ENCODE data around the gene NOL12. TPM values are rescaled to one million over a fixed set of nuclear protein-coding genes. Genes with fewer than 3 reads are reported as not detected.

Gene NOL12
- total and polyA plus RNA-seq, 4 donors = 6.9 to 16.5 (median 11.4) TPM

GRCh38 chr22:37664249-37665101, 21.7 kb upstream of the NOL12 start:
- H3K27me3 ChIP-seq (ENCODE audit: control insufficient read depth in 4 of 4, insufficient read depth in 4 of 4, low read length in 3 of 4) = no peaks in the 10 kb centered on the region
- H3K36me3 ChIP-seq (ENCODE audit: control insufficient read depth in 4 of 4, insufficient read depth in 3 of 4, low read depth in 1 of 4, low read length in 3 of 4) = peaks cover 2 to 16% (median 4%) of the 10 kb centered on the region in 4 donors
- no peak overlapping the region for H3K9ac ChIP-seq (ENCODE audit: low read depth in 1 of 2, low read length in 2 of 2)
- no peak overlapping the region for H3K27ac ChIP-seq (ENCODE audit: low read depth in 1 of 2, low read length in 2 of 2)
- H3K9me3 ChIP-seq (ENCODE audit: control insufficient read depth in 4 of 4, low read length in 3 of 4) = no peaks in the 10 kb centered on the region
- TF ChIP-seq EGR1 (IDR thresholded peaks at IDR 0.05; ENCODE audit: low read depth in 2 of 2) (no peak), ATF3 (IDR thresholded peaks at IDR 0.05) (no peak), CTCF (IDR thresholded peaks at IDR 0.05; ENCODE audit: low read depth, low read length, missing input control) (no peak), HNF4G (IDR thresholded peaks at IDR 0.05) (no peak), SP1 (IDR thresholded peaks at IDR 0.05) (no peak), NR2F2 (IDR thresholded peaks at IDR 0.05) (no peak), GABPA (IDR thresholded peaks at IDR 0.05 in 1 of 2, conservative IDR thresholded peaks at IDR 0.05 in 1 of 2) (no peak), FOXA2 (IDR thresholded peaks at IDR 0.05) (no peak), JUND (IDR thresholded peaks at IDR 0.05) (no peak), FOXA1 (IDR thresholded peaks at IDR 0.05) (no peak), TAF1 (conservative IDR thresholded peaks at IDR 0.05) (no peak), HNF4A (conservative IDR thresholded peaks at IDR 0.05) (no peak), RAD21 (IDR thresholded peaks at IDR 0.05) (no peak), RXRA (IDR thresholded peaks at IDR 0.05) (no peak), YY1 (IDR thresholded peaks at IDR 0.05) (no peak)
- TF ChIP-seq, protein P1, sequence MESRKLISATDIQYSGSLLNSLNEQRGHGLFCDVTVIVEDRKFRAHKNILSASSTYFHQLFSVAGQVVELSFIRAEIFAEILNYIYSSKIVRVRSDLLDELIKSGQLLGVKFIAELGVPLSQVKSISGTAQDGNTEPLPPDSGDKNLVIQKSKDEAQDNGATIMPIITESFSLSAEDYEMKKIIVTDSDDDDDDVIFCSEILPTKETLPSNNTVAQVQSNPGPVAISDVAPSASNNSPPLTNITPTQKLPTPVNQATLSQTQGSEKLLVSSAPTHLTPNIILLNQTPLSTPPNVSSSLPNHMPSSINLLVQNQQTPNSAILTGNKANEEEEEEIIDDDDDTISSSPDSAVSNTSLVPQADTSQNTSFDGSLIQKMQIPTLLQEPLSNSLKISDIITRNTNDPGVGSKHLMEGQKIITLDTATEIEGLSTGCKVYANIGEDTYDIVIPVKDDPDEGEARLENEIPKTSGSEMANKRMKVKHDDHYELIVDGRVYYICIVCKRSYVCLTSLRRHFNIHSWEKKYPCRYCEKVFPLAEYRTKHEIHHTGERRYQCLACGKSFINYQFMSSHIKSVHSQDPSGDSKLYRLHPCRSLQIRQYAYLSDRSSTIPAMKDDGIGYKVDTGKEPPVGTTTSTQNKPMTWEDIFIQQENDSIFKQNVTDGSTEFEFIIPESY (IDR thresholded peaks at IDR 0.05) = no peak
- TF ChIP-seq, protein P2, sequence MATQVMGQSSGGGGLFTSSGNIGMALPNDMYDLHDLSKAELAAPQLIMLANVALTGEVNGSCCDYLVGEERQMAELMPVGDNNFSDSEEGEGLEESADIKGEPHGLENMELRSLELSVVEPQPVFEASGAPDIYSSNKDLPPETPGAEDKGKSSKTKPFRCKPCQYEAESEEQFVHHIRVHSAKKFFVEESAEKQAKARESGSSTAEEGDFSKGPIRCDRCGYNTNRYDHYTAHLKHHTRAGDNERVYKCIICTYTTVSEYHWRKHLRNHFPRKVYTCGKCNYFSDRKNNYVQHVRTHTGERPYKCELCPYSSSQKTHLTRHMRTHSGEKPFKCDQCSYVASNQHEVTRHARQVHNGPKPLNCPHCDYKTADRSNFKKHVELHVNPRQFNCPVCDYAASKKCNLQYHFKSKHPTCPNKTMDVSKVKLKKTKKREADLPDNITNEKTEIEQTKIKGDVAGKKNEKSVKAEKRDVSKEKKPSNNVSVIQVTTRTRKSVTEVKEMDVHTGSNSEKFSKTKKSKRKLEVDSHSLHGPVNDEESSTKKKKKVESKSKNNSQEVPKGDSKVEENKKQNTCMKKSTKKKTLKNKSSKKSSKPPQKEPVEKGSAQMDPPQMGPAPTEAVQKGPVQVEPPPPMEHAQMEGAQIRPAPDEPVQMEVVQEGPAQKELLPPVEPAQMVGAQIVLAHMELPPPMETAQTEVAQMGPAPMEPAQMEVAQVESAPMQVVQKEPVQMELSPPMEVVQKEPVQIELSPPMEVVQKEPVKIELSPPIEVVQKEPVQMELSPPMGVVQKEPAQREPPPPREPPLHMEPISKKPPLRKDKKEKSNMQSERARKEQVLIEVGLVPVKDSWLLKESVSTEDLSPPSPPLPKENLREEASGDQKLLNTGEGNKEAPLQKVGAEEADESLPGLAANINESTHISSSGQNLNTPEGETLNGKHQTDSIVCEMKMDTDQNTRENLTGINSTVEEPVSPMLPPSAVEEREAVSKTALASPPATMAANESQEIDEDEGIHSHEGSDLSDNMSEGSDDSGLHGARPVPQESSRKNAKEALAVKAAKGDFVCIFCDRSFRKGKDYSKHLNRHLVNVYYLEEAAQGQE (IDR thresholded peaks at IDR 0.05) = no peak
- TF ChIP-seq, protein P3, sequence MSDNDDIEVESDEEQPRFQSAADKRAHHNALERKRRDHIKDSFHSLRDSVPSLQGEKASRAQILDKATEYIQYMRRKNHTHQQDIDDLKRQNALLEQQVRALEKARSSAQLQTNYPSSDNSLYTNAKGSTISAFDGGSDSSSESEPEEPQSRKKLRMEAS (IDR thresholded peaks at IDR 0.05) = no peak
- DNase-seq (ENCODE audit: low spot score) = no peak
- H3K4me3 ChIP-seq (ENCODE audit: low read depth in 1 of 3, low read length in 3 of 3) = no peak overlapping the region
- H3K4me1 ChIP-seq (ENCODE audit: control insufficient read depth in 4 of 4, insufficient read depth in 4 of 4, low read length in 3 of 4) = peaks cover 6 to 38% (median 34%) of the 10 kb centered on the region in 4 donors
- WGBS = 74% methylated on average over 16 of the region's 16 CpGs

Data from liver (tissue), 9 donors.